ENCODE results near the gene FRY. TPM values are rescaled to one million over a fixed set of nuclear protein-coding genes. Genes with fewer than 3 reads are reported as not detected.

The FRY gene
- total RNA-seq, 1 donor from 2014 or later, result 29.6 TPM

- DNase-seq (ENCODE audit: low spot score), result no peak
These were observed 224.1 kb downstream of the FRY start for GRCh38 chr13:32255724-32256109.

GRCh38 chr13:32256243-32256642 lies 224.7 kb downstream of the FRY start:
- no peak for DNase-seq (ENCODE audit: low spot score)

DNA sequence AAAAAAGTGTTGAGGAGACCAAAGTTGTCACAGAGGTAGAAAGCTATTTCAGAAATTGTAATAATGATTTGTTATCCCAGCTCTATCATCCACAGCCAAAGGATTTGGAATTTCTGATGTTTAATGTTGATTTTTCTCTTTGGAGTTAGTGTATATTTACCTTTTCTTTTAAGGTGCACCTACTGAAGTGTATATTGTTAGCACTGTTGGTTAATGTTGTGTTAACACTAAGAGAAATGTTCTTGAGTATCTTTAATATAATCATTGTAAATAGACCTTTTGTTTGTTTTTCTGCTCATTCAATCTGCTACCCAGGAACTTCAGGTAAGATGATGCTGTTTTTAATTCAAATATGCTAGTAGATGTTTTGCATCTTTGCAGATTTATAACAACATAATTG lies 226.1 kb downstream of the FRY start:
- no peak for DNase-seq (ENCODE audit: low spot score)

DNA sequence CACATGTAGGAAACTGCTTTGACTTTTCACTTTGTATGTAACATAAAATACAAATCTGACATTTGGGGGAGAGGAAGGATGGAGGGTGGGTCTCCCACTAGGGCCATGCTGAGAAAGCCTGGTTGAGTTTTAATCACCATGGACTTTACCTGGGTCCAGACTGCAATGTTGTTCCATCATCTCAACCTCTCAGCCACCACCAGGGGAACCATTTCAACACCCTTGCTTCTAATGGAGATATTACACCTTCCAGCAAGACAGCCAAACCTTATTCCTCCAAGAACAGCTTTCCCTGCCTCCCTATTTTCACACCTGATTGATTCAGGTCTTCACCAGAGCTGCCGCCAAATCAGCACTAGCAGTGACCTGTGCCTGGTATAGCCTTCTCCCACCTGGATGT lies 227.5 kb downstream of the FRY start:
- no peak for DNase-seq (ENCODE audit: low spot score)

DNA sequence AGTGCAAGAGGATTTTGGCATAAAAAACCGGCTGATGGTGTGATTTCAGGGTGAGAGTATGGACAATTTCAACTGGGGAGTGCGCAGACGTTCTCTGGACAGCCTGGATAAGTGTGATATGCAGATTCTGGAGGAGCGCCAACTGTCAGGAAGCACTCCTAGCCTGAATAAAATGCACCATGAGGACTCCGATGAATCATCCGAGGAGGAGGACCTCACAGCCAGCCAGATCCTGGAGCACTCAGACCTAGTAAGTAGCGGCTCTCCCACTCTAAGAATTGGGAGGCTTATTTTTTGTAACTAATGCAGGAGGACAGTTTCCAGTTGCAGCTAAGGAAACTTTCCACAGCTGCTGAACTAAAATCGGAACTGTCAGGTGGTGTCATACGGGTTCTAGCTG lies 230.0 kb downstream of the FRY start:
- DNase-seq (ENCODE audit: low spot score), result peak; percentile 97

DNA sequence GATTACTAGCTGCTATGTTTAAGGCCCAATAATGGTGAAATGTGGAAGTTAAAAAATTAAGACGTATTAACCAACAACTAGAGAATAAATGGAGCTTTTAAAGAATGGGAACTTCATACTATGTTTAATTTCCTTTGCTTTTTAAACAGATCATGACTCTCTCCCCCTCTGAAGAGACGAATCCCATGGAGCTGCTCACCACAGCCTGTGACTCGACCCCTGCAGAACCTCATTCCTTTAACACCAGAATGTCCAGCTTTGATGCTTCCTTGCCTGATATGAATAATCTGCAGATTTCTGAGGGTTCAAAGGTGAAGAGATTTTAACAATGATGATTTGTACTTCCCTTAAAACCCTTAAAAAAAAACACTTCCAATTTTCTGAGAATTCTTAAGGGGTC lies 230.6 kb downstream of the FRY start:
- no peak for DNase-seq (ENCODE audit: low spot score)

GRCh38 chr13:32262619-32263018 lies 231.0 kb downstream of the FRY start:
- no peak for DNase-seq (ENCODE audit: low spot score)

GRCh38 chr13:32264407-32264806 lies 232.8 kb downstream of the FRY start:
- DNase-seq (ENCODE audit: low spot score), result peak; percentile 52

- peak; percentile 78 for DNase-seq (ENCODE audit: low spot score)
These were observed 234.2 kb downstream of the FRY start for GRCh38 chr13:32265726-32266125.

DNA sequence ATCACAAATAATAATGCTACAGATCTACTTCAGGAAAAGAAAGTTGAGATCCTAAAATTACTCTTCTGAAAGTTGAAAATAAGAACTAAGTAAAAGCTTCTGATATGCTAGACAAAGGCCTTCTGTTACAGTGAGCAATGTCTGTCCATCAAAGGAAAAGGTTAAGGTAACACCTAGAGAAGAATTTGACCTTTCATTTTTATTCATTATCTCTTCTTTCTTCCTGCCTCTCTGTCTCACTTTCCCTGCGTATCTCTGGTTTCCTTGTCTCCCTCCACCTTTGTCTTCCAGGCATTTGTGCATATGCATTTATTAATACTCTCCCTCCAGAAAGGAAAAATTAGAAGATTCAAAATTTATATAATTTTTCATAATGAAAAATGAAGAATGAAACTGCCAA lies 234.6 kb downstream of the FRY start:
- DNase-seq (ENCODE audit: low spot score), result no peak

- DNase-seq (ENCODE audit: low spot score), result no peak
These were observed 236.4 kb downstream of the FRY start for GRCh38 chr13:32267836-32268439.

DNA sequence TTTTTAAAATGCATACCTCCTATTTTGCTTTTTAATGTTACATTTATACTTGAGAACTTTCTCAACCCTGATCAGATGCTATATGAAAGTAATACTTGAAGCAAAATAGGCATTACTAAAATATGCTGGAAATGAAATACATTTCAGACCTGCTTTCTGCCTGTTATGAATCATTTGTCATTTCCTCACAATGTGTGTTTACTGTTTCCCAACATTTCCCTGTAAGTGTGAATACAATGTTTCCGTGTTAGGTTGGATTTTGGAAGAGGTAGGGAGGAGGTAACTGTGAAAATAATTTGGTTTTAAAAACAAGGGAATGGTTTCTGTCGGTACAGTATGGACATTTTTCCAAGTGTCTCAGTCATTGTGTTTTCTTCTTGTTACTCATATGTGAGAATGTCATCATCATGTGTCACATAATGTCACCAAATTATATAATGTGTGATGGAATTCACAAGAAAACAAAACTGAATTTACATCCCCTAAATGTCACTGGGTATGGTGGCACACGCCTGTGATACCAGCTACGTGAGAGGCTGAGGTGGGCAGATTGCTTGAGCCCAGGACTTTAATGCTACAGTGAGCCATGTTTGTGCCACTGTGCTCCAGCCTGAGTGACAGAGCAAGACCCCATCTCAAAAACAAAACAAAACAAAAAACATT lies 240.6 kb downstream of the FRY start:
- DNase-seq (ENCODE audit: low spot score), result no peak

DNA sequence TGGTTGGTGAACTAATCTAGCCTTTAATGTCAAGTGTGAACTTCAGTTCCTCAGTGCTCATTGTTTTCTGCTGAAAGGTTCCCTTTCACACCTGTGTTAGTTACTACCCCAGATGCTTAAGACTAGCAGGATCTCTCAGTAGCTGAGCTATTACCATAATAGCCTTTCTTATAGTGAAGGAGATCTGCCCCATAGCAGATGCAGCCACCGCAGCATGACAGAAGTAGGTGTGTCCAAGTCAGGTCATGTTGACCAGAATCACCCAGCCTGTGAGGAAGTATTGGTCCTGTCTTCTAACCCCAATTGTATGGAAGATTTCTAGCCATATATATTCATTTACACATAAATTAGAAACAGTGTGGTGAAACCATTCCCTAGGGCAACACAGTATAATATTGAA lies 246.3 kb downstream of the FRY start:
- DNase-seq (ENCODE audit: low spot score), result no peak

DNA sequence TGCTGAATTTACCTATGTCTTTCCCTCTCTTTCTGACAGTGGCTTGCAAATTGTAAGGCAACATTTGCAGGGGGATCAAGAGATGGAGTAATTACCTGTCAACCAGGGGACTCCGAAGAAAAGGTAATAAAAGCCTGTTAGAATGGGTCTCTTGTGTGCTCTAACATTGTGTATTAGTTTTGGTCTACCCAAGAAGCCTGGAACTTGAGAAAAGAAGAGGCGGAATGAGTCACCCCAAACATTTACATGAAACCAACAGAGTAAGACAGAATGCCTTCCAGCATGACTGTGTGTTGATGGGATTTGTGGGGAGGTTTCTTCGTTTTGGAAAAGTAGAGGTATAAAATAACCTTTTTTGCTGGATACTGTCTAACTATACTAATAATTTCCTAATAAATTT lies 246.9 kb downstream of the FRY start:
- no peak for DNase-seq (ENCODE audit: low spot score)

- DNase-seq (ENCODE audit: low spot score), result peak; percentile 59
These were observed 249.5 kb downstream of the FRY start for GRCh38 chr13:32281096-32281495.

DNA sequence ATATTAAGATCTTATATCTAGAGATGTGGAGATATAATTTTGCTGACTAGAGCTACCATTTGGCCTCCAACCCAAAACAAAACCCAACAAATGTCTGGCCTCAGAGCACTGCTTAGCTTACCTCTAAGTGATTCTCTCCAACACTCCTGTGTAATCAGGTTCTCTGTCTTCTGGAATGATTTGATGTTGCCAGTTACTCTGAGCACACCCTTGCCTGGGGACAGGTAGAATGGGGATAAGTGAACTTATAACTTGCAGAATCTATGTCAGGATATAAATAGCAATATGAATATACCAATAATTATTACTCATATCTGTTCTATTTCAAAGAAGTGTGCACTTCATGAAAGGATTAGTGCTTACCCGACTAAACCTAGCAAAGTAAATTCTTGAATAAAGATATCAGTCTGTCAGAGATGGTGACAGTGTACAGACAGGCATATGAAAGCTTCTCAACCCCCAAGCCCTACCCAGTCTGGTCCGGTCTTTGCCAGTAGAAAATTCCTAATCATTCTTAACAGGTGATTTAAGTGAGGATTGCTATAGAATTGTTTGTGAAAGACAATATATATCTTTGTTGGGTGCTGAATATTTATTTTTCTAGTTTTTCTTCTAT lies 250.6 kb downstream of the FRY start:
- no peak for DNase-seq (ENCODE audit: low spot score)

DNA sequence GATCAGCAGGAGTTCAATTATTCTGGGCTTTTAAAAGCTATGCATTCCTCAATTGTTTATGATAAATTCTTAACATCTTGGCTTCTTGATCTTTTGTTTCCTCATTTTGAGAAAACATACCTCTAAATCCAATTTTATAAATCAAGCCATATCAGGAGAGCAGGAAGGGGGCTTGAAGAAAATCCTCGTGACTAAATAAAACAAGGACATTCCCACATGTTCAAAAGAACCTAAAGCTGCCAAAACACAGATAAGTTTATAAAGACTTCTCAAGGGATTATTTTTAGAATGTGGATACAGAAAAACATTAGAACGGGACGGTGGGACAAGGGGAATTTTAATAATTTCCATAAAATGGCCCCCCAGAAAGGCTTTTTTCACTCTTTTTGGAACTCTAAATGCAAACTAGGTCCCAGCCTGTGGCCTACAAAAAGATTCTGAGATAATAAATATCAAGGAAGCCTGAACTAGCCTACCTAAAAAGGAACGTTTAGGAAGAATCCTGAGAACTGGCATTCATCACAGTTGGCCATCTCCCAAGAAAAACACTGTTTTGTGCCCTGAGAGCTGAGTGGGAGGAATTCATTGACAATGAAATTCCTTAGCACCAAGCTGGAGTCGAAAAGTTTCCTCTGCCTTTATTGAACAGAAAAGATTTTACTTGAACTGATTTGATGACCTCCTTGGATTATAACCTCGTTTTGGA lies 253.5 kb downstream of the FRY start:
- peak; percentile 73 for DNase-seq (ENCODE audit: low spot score)

- no peak for DNase-seq (ENCODE audit: low spot score)
These were observed 254.0 kb downstream of the FRY start for GRCh38 chr13:32285633-32285965.

- DNase-seq (ENCODE audit: low spot score), result no peak
These were observed 265.6 kb downstream of the FRY start for GRCh38 chr13:32297206-32297605.

GRCh38 chr13:32298695-32299094 lies 267.1 kb downstream of the FRY start:
- DNase-seq (ENCODE audit: low spot score), result no peak

- DNase-seq (ENCODE audit: low spot score), result no peak
These were observed 268.3 kb downstream of the FRY start for GRCh38 chr13:32299893-32300292.

DNA sequence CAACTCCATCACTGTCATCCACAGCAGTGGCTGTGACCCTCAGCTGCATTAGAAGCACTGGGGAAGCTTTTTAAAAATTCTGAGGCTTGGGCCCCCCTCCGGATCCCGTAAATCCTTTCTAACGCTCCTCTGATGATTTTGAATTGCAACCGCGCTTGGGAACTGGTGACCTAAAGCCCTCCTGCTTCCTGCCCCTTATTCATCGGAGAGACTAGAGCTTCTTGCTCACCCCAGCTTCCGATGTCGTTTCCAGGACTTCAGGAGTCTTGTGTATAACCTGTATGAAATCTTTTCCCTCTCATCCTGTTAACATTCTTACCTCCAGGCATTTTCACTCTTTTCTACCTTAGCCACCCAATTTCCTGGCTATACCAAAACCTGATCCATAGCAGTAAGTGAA lies 268.8 kb downstream of the FRY start:
- no peak for DNase-seq (ENCODE audit: low spot score)

- DNase-seq (ENCODE audit: low spot score), result no peak
These were observed 269.3 kb downstream of the FRY start for GRCh38 chr13:32300920-32301319.
